Germinal center (tissue), 1 donor: ENCODE measurements around the gene AQP7.
"Not testable (repeated sequence)": the region's sequence is repeated elsewhere in the genome, so short reads cannot be mapped to it uniquely, and the experiment has no call there.

ENCODE experiments used
- DNase-seq: peaks from one replicate; pipeline ENCODE4 v3.0.0; 2012; ENCODE audit warnings: mixed read lengths, low spot score

Gene AQP7

GRCh38 chr9:33402371-33402770, at the start of gene AQP7:
AQP7 (minus strand) TSS chr9:33402568; CDS start chr9:33401262, 1,306 bp downstream.
- not testable (repeated sequence) for DNase-seq

GRCh38 chr9:33450621-33451146, 48.3 kb upstream of the AQP7 start:
- no peak for DNase-seq

DNA sequence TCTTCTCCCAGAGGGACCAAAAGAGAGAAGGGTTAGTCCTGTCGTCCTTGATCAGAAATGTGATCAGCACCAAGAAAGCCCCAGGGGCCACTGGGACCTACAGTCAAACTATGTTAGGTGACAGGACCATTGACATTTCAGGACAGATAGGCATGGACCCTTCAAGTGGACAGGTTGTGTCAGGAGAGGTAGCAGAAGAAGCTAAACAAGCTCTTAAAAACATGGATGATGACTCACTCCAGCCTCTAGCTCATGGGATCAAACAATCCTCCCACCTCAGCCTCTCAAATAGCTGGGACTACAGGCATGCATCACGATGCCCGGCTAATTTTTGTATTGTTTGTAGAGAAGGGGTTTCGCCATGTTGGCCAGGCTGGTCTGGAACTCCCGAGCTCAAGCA, 47.3 kb upstream of the AQP7 start:
- no peak for DNase-seq

DNA sequence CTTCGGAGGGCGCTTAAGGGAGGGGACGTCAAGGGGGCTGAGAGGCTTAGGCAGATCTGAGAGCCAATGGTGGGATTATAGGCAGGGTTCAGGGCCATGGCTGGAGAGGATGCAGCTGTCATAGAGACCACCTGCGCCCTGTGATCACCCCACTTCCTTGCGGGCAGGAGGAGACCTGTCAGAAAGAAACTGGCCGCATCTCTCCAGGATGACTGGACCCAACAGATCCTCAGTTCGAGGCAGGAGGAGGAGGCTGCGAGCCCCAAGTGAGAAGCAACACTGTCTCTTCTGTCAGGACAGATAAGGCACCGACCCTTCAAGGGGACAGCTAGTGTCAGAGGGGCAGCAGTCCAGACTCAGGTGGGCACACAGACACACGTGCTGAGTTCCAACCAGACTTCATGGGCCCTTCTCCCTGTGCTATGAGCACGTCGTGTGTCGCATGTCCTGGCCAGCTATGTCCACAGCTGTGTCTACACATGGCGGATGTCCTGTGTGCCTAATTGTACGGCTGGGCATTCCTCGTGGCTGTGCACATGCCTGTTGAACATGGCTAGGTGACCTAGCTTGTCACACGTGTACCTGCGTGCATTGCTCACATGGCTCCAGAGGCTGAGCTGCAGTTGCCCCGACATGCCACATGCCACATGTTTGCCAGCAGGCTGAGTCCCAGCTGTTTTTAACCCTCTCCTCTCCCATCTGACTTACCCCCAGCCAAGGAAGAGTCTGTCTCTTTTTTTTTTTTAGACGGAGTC, 45.6 kb upstream of the AQP7 start:
- no peak for DNase-seq

DNA sequence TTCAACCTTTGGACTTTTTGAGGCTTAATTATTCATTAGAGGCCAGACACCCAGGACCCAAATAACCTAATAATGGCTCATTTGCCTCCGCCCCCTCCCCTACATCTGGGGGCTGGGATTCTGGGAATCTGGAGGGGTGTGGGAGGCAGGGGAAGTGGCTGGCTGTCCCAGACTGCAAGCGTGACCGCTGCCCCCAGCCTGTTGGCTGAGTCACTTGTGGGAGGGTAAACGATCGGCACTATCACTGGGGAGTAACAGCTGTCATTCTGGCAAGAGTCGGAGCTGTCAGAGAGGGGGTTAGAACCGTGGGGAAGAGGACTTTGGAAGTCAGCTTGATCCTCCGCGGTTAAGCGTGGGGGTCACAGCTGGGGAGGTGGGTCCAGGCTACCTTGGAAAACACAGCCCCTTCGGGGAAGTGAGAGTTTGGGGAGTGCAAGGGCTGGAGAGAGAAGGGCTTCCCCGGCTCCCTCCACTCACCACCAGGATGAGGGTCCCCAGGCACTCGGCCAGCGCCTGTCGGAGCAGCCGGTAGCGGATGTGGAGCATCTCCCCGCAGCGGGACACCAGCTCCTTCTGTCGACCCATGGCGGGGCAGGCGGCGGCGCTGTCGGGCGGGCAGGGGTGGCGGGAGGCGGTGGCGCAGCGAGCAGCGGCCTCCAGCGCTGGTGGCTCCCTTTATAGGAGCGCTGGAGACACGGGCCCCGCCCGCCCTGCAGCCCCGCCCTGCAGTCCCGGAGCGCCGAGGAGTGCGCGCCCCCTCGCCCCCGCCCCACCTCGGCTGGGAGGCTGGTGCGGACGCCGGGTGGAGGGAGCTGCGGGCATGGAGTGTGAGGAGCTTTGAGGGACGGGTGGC, 44.8 kb upstream of the AQP7 start, which contains the start of gene AQP3:
TSS of gene AQP3 (minus strand) at position 648 of the 853 bp plus-strand sequence. CDS start at position 585, 63 bp downstream.
- peak; percentile 77 for DNase-seq

- peak; percentile 38 for DNase-seq
Measured at GRCh38 chr9:33446240-33446945, 44.0 kb upstream of the AQP7 start.

GRCh38 chr9:33445389-33446239, 43.2 kb upstream of the AQP7 start:
- no peak for DNase-seq

GRCh38 chr9:33443464-33444154, 41.2 kb upstream of the AQP7 start:
- DNase-seq: no peak

DNA sequence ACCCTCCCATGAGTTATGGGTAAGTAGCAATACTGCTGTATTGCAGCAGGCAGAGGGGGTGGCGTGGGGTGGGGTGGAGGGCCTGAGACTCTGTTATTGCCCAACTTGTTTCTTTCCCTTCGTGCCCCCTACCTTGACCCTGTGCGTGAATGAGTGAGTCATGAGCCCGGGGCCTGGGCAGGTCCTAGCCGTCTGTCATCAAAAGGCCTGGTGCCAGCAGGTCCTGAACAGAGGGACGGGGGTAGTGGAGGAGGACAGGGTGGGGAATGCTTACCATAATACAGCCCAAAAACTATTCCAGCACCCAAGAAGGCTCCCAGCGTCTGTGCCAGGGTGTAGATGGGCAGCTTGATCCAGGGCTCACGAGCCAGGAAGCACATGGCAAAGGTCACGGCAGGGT, 40.7 kb upstream of the AQP7 start:
- no peak for DNase-seq

GRCh38 chr9:33442125-33442524, 39.8 kb upstream of the AQP7 start:
- no peak for DNase-seq

DNA sequence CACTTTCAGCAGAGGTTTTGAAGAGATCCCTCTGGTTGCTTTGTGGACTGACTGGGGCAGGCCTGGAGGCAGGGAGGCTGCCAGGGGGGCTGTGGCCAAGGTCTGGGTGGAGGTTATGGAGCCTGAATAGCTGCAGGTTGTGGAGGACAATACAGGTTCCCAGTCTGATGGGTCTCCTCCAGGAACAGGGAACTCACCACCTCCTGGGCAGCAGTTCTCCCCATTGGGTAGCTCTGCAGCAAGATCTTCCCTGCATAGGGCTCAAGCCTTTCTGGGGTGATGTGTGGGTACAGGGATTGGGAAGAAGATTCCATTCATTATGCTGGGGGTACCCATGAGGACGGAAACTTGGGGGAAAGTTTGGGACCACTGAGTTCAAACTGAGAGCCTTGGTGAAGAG, 38.2 kb upstream of the AQP7 start:
- DNase-seq: no peak

DNA sequence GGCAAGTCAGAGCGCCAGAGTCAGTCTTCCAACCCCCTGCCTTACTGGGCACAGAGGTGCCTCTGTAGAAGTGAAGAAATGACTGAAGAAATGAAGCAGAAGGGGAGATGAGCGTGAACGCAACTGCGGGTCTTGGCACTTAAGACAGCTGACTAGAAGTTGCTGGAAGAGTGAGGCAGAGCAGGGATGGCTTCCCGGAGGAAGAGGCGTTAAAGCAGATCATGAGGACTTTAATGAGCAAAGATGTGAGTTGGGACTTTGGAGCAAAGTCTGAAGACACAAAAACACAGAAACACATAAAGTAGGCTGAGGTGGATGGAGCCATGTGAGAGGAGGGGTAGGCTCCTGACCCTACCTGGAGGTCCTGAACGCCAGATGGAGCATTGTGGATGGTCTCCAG, 37.8 kb upstream of the AQP7 start:
- DNase-seq: no peak

DNA sequence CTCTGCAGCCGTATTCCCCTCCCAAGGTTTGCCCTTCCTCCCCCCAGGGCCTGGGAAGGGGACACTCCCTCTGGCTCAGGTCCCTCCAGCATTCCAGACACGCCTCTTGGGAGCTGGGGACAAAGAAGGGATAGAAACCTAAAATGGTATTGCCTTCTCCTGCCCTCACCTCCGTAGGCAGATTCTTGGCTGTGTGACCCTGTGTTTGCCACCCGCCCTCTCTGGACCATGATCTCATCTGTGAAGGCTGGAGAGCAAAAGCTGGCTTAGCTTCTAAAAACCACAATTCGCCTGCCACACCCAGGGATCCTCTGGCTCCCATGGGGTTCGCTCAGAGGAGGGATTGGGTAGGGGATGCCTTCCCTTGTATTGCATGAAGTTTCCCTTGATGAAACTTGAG, 37.4 kb upstream of the AQP7 start:
- no peak for DNase-seq

DNA sequence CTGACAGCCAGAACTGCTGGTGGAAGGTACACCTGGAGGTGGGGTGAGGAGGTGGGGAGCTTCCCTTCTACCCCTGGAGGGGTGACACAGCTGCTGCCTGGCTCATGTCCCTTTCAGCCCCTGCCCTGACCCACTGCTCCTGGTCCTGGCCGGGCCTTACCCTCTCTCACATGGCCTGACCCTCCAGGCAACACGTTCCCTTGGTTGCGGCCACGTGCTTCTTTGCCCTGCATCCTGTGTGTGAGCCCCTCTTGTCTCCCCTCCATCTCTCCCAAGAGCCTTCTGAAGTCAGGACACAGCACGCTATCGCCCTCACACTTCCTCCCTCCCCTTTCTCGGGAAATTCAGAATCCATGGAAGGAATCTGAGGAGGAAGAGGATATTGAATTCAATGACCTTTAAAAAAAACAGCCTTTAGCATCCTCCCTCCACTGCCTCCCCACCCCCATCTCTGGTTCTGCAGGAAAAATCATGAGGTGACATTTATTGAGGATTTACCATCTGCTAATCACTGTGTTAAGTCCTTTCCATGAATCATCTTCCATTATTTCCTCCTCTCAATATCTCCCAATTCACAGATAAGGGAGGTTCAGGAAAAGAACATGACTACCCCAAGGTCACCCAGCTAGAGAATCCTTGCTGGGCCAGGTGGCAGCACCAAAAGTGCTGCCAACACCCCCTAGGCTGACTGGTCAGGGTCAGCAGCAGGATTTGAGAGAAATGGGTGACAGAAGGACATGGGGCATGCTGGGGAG, 36.7 kb upstream of the AQP7 start:
- no peak for DNase-seq

DNA sequence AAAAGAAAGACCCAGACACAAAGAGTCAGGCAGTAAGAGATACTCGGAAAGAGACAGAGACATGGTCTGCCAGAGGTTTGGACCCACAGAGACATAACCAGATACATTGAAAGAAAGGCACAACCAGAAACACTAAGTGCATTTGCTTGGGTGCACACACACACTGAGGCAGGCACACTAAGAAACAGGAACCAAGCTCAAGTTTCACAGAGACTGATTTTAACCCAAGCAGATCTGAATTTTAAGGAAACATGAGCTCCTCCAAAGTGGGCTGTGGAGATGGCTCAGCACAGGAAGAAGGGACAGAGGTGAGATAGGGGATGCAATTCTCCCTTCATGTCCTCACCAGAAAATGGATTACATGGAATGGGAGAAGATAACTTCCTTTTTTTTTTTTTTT, 35.5 kb upstream of the AQP7 start:
- DNase-seq: no peak

- DNase-seq: no peak
Measured at GRCh38 chr9:33437205-33437604, 34.8 kb upstream of the AQP7 start.

DNA sequence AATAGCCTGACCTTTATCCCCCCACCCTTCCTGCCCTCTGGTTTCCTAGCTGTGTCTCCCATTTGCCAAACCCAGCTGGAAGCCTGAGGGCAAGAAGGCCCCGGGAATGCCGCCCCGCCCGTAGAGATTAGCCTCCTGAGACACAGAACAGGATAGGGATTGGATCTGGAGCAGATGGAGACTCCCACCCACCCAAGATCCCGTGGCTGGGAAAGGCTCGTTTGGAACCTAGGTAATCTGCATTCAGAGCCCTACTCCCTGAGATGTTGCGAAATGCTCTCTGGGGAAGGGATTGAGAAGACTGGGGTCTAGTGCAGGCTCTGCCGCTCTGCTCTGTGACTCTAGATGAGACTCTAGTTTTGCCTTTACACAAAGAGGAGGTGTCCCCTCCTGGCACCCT, 34.1 kb upstream of the AQP7 start:
- DNase-seq: no peak

DNA sequence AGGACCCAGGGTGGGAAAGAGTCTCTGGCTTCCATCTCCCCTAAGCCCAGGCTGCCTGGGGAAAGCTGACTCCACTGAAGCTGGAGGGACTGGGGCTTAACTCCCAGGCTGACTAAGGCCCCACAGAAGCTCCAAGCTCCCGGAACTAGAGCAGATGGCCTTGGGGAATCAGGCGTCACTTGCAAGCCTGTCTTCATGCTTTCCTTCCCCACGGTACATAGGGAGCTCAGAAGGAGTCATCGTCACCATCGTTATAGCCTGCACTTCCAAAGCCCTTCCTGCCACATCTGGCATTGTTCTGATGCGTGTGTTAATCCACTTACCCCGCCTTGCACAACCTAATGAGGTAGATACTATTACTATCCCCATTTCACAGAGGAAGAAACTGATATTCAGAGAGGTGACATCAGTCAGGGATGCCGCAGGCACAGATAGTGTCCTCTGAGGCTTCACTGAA, 33.5 kb upstream of the AQP7 start:
- DNase-seq: no peak

- DNase-seq: no peak
Measured at GRCh38 chr9:33434317-33435105, 32.1 kb upstream of the AQP7 start.
